CD4-positive, alpha-beta memory T cell (primary cell): Measurements from ENCODE around the gene MXD4. TPM values are rescaled to one million over a fixed set of nuclear protein-coding genes. Genes with fewer than 3 reads are reported as not detected.
"Not testable (repeated sequence)": the region's sequence is repeated elsewhere in the genome, so short reads cannot be mapped to it uniquely, and the experiment has no call there.

ENCODE experiments used
- CTCF ChIA-PET: fragments of 350-600 bp; sonication (Branson Sonifier 250); formaldehyde crosslinking; loops from one replicate; lab custom pipeline; 2021; ENCODE audit warnings: inconsistent platforms; ENCODE audit not compliant: partially characterized antibody; lab: Charles Lee
- POLR2A ChIA-PET: fragments of 350-600 bp; sonication (Branson Sonifier 250); formaldehyde crosslinking; loops from one replicate; lab custom pipeline; 2021; ENCODE audit not compliant: partially characterized antibody; lab: Charles Lee
- DNase-seq, 5 donors: peaks; one replicate each; pipeline versions ENCODE4 v3.0.0 to v3.0.0-alpha.2; 2020 to 2022; ENCODE audit warnings: mixed read lengths in 1 of 5
- H3K27ac ChIP-seq: one replicate; pipeline ENCODE4 v1.7.0; 2013; ENCODE audit warnings: low read depth, low read length
- H3K27me3 ChIP-seq: 2 replicates; pipeline ENCODE4 v1.7.0; 2013; ENCODE audit warnings: mild to moderate bottlenecking, low read length, moderate library complexity; ENCODE audit not compliant: insufficient read depth
- H3K36me3 ChIP-seq: 2 replicates; pipeline ENCODE4 v1.7.0; 2013; ENCODE audit warnings: mild to moderate bottlenecking, low read length, moderate library complexity; ENCODE audit not compliant: insufficient read depth
- H3K4me1 ChIP-seq: 2 replicates; pipeline ENCODE4 v1.7.0; 2013; ENCODE audit warnings: mild to moderate bottlenecking, low read length, moderate library complexity; ENCODE audit not compliant: insufficient read depth
- H3K4me3 ChIP-seq, 2 donors: one replicate each; pipeline ENCODE4 v1.7.0; 2013; ENCODE audit warnings: low read length in 2 of 2, mild to moderate bottlenecking in 1 of 2
- H3K9me3 ChIP-seq, 2 donors: one replicate each; pipeline ENCODE4 v1.7.0; 2013; ENCODE audit warnings: low read length in 2 of 2, control low read depth in 1 of 2; ENCODE audit not compliant: control insufficient read depth in 1 of 2
- H3K27ac Mint-ChIP-seq, 7 donors: one replicate each; pipeline ENCODE4 v1.8.0; 2020 to 2021; ENCODE audit warnings: mixed read lengths in 7 of 7, mild to moderate bottlenecking in 6 of 7, inconsistent platforms in 3 of 7, moderate library complexity in 3 of 7
- H3K27me3 Mint-ChIP-seq, 2 donors: one replicate each; pipeline ENCODE4 v1.8.0; 2020 to 2021; ENCODE audit warnings: mixed read lengths in 2 of 2
- H3K36me3 Mint-ChIP-seq, 2 donors: one replicate each; pipeline ENCODE4 v1.8.0; 2020 to 2021; ENCODE audit warnings: mixed read lengths in 2 of 2, inconsistent platforms in 1 of 2, mild to moderate bottlenecking in 1 of 2
- H3K4me1 Mint-ChIP-seq, 4 donors: one replicate each; pipeline ENCODE4 v1.8.0; 2020 to 2021; ENCODE audit warnings: mixed read lengths in 4 of 4, mild to moderate bottlenecking in 1 of 4
- H3K4me3 Mint-ChIP-seq, 8 donors: one replicate each; pipeline ENCODE4 v1.8.0; 2020 to 2021; ENCODE audit warnings: mixed read lengths in 8 of 8, mild to moderate bottlenecking in 7 of 8, moderate library complexity in 6 of 8, inconsistent platforms in 3 of 8
- H3K9me3 Mint-ChIP-seq, 8 donors: one replicate each; pipeline ENCODE4 v1.8.0; 2020 to 2021; ENCODE audit warnings: mixed read lengths in 8 of 8, mild to moderate bottlenecking in 5 of 8, inconsistent platforms in 3 of 8, moderate library complexity in 1 of 8
- intact Hi-C: fragments of 100-400 bp; cut with micrococcal nuclease; formaldehyde crosslinking; loops from one replicate; pipeline ENCODE4 v1.15.1; 2023
- polyA plus RNA-seq, 2 donors: library from polyadenylated mRNA; unstranded; fragments of 300-500 nt; fragmentation: Illumina TruSeq; gene quantifications; one replicate each; pipeline ENCODE4 v1.2.3, GENCODE V29; 2021
- total RNA-seq, 2 experiments: library from RNA; stranded (reverse); gene quantifications; one replicate each; pipeline ENCODE4 v1.2.3, GENCODE V29; 2021

The MXD4 gene
- total and polyA plus RNA-seq, 4 experiments from 2014 or later: 31.9 to 67.5 (median 57.7) TPM

DNA sequence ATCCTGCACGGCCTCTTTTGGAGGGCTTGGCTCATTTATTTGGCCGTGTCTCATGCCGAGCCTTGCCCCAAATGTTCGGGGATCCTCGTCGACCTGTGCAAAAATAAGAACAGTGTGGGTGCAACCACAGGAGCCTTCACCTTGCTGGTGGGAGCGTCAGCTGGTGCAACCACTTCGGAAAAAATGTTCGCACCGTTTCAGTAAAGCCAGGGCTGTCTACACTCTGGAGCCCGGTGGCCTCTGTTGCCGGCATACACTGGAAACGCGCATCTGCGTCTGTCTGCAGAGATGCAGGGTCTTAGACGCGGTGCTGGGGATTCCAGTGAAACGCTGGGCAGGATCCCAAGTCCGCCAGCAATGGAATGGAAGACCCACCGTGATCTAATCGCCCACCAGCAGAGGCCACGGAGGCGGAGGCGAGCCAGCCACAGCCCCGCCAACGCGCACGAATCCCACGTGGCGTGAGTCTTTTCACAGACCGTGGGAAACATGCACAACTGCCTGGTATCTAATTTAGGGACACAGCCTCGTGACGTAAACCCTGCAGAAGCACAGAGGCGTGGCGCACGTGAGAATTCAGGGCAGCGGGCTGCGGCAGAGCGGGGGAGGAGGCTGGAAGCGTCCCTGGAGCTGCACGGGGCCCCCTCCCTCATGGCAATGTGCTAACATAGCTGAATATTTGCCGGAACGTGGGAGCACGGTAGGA, 13.8 kb upstream of the MXD4 start:
- no peak for DNase-seq
- H3K27me3 Mint-ChIP-seq: no peaks in the 10 kb centered on the region
- ChIA-PET POLR2A (interaction anchor here (0.8 kb wide), 1 partner anchor 14 kb away, joined by 3 read pairs; the partner anchor contains the start of gene MXD4), CTCF (interaction anchor here (1.1 kb wide), 1 partner anchor 138 kb away, joined by 4 read pairs; no protein-coding TSS in a partner anchor)
- Histone ChIP-seq H3K4me1 (peaks cover 2% of the 10 kb centered on the region), H3K4me3 (no peak overlapping the region), H3K27me3 (no peaks in the 10 kb centered on the region), H3K9me3 (no peaks in the 10 kb centered on the region), H3K27ac (no peak overlapping the region), H3K36me3 (no peaks in the 10 kb centered on the region)
- H3K36me3 Mint-ChIP-seq: peaks cover 6 to 7% of the 10 kb centered on the region in 2 donors
- no peak overlapping the region for H3K27ac Mint-ChIP-seq
- intact Hi-C loops: no loop called here
- H3K9me3 Mint-ChIP-seq: no peaks in the 10 kb centered on the region
- no peak overlapping the region for H3K4me3 Mint-ChIP-seq
- H3K4me1 Mint-ChIP-seq: peaks cover 4 to 8% (median 7%) of the 10 kb centered on the region in 4 donors

DNA sequence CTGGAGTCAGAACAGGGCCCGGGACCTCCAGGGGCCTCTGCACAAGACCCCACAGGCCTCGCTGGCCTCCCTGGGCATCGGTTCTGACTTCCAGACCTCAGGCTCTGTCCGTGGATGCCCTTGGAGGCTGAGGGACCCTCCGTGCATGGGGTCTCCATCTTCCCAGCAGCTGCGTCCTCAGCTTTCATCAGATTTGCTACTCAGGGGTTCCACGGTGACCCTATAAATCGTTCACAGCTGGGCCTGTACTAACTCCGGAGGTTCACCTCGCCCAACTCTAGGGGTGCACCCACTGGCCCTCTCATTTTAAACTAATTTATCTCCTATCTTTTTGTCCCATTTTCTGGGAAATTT, 13.1 kb upstream of the MXD4 start:
- H3K4me3 ChIP-seq, H3K9me3 ChIP-seq, H3K27me3 ChIP-seq, H3K27ac Mint-ChIP-seq, H3K4me3 Mint-ChIP-seq, H3K4me1 Mint-ChIP-seq, H3K27ac ChIP-seq, H3K9me3 Mint-ChIP-seq, H3K36me3 Mint-ChIP-seq, H3K4me1 ChIP-seq, POLR2A ChIA-PET, H3K36me3 ChIP-seq, intact Hi-C loops, H3K27me3 Mint-ChIP-seq, CTCF ChIA-PET, DNase-seq: not testable (repeated sequence)

DNA sequence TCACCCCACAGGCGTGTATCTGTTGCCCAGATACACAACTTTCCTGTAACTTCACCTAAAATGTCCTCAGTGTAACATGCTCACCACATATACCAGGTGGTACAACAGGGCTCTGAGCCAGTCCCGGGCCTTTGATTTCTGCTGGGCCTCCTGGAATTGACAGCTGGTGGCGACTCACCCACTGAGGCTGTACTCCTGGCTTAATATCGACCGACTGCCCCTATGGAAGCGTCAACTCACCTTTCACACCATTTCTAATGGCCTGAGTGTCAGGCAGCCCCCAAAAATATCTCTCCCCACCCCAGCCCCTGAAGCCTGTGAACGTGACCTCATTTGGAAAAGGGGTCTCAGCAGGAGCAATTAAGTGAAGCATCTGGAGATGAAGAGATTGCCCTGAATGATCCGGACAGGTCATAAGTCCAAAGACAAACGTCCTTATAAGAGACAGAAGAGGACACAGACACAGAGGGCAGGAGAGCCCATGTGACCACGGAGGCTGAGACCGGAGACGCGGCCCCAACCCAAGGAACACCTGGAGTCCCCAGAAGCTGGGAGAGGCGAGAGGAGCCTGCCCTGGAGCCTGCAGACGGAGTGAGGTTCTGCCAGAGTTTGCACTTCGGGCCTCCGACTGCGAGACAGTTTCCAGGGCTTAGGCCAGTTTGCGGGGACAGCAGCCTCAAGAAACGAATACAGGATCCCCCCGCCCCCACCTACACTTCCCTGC, 12.6 kb upstream of the MXD4 start:
- H3K36me3 Mint-ChIP-seq: peaks cover 10% of the 10 kb centered on the region in 2 donors
- H3K4me3 Mint-ChIP-seq: no peak overlapping the region
- H3K4me3 ChIP-seq: no peak overlapping the region
- ChIA-PET CTCF (no interaction called here), POLR2A (no interaction called here)
- no peak for DNase-seq
- no peaks in the 10 kb centered on the region for H3K27me3 ChIP-seq
- no peak overlapping the region for H3K27ac ChIP-seq
- H3K36me3 ChIP-seq: no peaks in the 10 kb centered on the region
- peaks cover under 1 to 4% (median 3%) of the 10 kb centered on the region in 4 donors for H3K4me1 Mint-ChIP-seq
- no peaks in the 10 kb centered on the region for H3K27me3 Mint-ChIP-seq
- peak overlapping the region in 2 of 7 donors; percentile 8 to 47 for H3K27ac Mint-ChIP-seq
- no peaks in the 10 kb centered on the region for H3K4me1 ChIP-seq
- no peaks in the 10 kb centered on the region for H3K9me3 ChIP-seq
- no peaks in the 10 kb centered on the region for H3K9me3 Mint-ChIP-seq
- intact Hi-C loops: no loop called here

DNA sequence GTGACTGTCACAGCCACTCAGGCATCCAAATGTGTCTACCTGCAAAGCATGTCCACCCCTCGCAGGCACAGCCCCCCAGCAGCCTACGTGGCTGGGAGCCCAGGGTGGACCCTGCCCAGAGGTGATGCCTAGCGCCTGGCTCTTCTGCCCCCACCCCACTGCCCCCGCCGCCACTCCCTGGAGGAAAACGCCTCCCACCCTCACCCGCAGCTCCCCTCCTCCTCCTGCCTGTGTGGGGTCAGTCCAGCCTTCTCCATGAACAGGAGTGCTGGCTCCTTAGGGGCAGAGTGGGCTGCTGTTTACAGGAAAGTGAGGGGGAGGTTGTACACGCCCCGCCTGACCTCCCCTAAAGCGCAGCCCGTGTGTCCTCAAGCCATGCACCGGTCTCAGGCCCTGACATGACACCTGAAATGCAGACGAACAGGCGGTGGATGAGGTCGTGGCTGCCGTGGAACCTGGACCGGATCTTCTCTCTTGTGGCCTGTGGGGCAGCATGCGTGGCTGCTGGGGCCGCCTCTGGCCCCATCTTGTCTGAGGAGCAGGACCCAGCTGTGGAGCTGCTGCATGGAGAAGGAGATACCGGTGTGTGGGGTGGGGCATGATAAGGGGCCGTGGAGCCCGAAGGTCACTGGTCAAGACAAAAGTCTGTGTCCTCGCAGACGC, 11.9 kb upstream of the MXD4 start:
- intact Hi-C loops: no loop called here
- Histone ChIP-seq H3K4me1 (no peaks in the 10 kb centered on the region), H3K4me3 (no peak overlapping the region), H3K9me3 (no peaks in the 10 kb centered on the region), H3K27ac (no peak overlapping the region), H3K36me3 (no peaks in the 10 kb centered on the region), H3K27me3 (no peaks in the 10 kb centered on the region)
- Mint-ChIP-seq H3K4me1 (peaks cover 0 to 4% (median 3%) of the 10 kb centered on the region in 4 donors), H3K9me3 (no peaks in the 10 kb centered on the region), H3K27me3 (no peaks in the 10 kb centered on the region), H3K36me3 (peaks cover 10 to 11% of the 10 kb centered on the region in 2 donors), H3K27ac (no peak overlapping the region), H3K4me3 (no peak overlapping the region)
- DNase-seq: no peak
- POLR2A ChIA-PET: interaction anchor here (1.2 kb wide), 1 partner anchor 11 kb away, joined by 4 read pairs; the partner anchor contains the start of gene MXD4
- CTCF ChIA-PET: no interaction called here

DNA sequence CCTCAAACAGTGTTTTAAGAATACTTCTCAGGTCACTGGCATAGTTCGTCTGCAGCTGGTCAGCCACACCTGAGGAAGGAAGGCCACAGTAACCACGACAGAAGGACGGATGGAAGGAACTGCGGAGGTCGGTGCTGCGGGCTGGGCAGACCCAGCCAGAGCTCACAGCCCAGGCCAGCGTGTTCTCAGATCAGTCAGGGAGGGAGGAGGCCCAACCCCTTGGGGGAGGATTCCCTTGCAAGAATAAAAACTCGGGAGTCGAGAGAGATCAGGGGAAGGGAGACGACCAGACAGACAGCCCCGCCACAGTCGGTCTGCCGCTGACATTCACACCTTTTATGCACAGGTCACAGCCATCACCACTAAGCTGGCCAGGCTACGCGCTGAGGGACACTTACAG, 11.3 kb upstream of the MXD4 start:
- DNase-seq: no peak
- H3K27ac Mint-ChIP-seq: no peak overlapping the region
- ChIA-PET CTCF (no interaction called here), POLR2A (interaction anchor here (1.2 kb wide), 1 partner anchor 11 kb away, joined by 4 read pairs; the partner anchor contains the start of gene MXD4)
- H3K36me3 Mint-ChIP-seq: peaks cover 10 to 11% of the 10 kb centered on the region in 2 donors
- no peaks in the 10 kb centered on the region for H3K4me1 ChIP-seq
- no peaks in the 10 kb centered on the region for H3K9me3 ChIP-seq
- H3K36me3 ChIP-seq: no peaks in the 10 kb centered on the region
- intact Hi-C loops: no loop called here
- H3K9me3 Mint-ChIP-seq: no peaks in the 10 kb centered on the region
- H3K4me3 ChIP-seq: no peak overlapping the region
- peaks cover 0 to 4% (median 3%) of the 10 kb centered on the region in 4 donors for H3K4me1 Mint-ChIP-seq
- H3K27me3 ChIP-seq: no peaks in the 10 kb centered on the region
- no peak overlapping the region for H3K4me3 Mint-ChIP-seq
- H3K27me3 Mint-ChIP-seq: no peaks in the 10 kb centered on the region
- no peak overlapping the region for H3K27ac ChIP-seq

DNA sequence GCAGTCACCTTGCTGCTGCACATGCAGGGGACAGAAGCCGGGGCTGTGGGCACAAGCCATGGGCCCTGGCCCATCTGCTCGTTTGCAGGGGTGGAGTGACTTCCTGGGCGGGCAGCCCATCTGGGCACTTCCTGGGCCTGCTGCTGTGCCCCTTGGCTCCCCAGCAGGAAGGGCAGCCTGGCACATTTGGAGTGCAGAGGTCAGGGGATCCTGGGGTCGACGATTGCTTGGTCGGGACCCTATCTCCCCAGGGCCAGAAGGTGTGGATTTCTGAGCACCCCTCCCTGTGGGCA, 10.9 kb upstream of the MXD4 start:
- Mint-ChIP-seq H3K27ac (no peak overlapping the region), H3K36me3 (peaks cover 10 to 11% of the 10 kb centered on the region in 2 donors), H3K9me3 (no peaks in the 10 kb centered on the region), H3K27me3 (no peaks in the 10 kb centered on the region), H3K4me3 (no peak overlapping the region), H3K4me1 (peaks cover 0 to 4% (median 3%) of the 10 kb centered on the region in 4 donors)
- no peaks in the 10 kb centered on the region for H3K4me1 ChIP-seq
- intact Hi-C loops: no loop called here
- no peak overlapping the region for H3K27ac ChIP-seq
- no peak for DNase-seq
- no peaks in the 10 kb centered on the region for H3K27me3 ChIP-seq
- POLR2A ChIA-PET: interaction anchor here (1.2 kb wide), 1 partner anchor 10 kb away, joined by 4 read pairs; the partner anchor contains the start of gene MXD4
- CTCF ChIA-PET: no interaction called here
- H3K36me3 ChIP-seq: no peaks in the 10 kb centered on the region
- H3K9me3 ChIP-seq: no peaks in the 10 kb centered on the region
- no peak overlapping the region for H3K4me3 ChIP-seq
